Lower lobe of right lung (tissue), 2 donors: ENCODE measurements around the gene SLC34A1. TPM values are rescaled to one million over a fixed set of nuclear protein-coding genes. Genes with fewer than 3 reads are reported as not detected.
A peak's percentile ranks its signal among the peaks of the same experiment; 100 is the strongest.

Source experiments
- ATAC-seq, 2 donors: fragments of 200-7000 bp; cut with Tn5 transposase; one replicate each; pipeline ENCODE4 v1.9.1; 2020 to 2022; ENCODE audit warnings: mild to moderate bottlenecking in 2 of 2, moderate library complexity in 2 of 2
- DNase-seq: peaks from one replicate; pipeline ENCODE4 v3.0.0-alpha.2; 2020
- H3K27ac ChIP-seq: fragments of 200-600 bp; one replicate; pipeline ENCODE4 v1.8.0; 2022
- H3K27me3 ChIP-seq: fragments of 200-600 bp; one replicate; pipeline ENCODE4 v1.8.0; 2022; ENCODE audit warnings: low read depth
- H3K36me3 ChIP-seq: fragments of 200-600 bp; one replicate; pipeline ENCODE4 v1.8.0; 2022; ENCODE audit warnings: mild to moderate bottlenecking
- H3K4me1 ChIP-seq: fragments of 200-600 bp; one replicate; pipeline ENCODE4 v1.8.0; 2022
- H3K4me3 ChIP-seq: fragments of 200-600 bp; one replicate; pipeline ENCODE4 v1.8.0; 2022; ENCODE audit warnings: mild to moderate bottlenecking
- H3K9me3 ChIP-seq: fragments of 200-600 bp; one replicate; pipeline ENCODE4 v1.8.0; 2022
- intact Hi-C: fragments of 100-400 bp; cut with DNase I; formaldehyde crosslinking; loops from one replicate; pipeline ENCODE4 v1.11.0; 2022
- total RNA-seq: library from RNA; stranded (reverse); fragmentation: NEBNext Ultra II Directional; extraction: Animal tissue kit (Norgen Biotek cat#: 25700); gene quantifications from one replicate; pipeline ENCODE4 v1.2.1, GENCODE V29; 2021
- TF ChIP-seq, protein P1 (sequence below): fragments of 200-600 bp; IDR thresholded peaks from one replicate; pipeline ENCODE4 v1.8.0; 2022; ENCODE audit warnings: antibody characterized with exemption, mild to moderate bottlenecking
- donor health status: DM: no; HTN: yes; CAD: no; lungs with severe emphysema.

The SLC34A1 gene
- total RNA-seq, 1 donor from 2014 or later, result not detected

DNA sequence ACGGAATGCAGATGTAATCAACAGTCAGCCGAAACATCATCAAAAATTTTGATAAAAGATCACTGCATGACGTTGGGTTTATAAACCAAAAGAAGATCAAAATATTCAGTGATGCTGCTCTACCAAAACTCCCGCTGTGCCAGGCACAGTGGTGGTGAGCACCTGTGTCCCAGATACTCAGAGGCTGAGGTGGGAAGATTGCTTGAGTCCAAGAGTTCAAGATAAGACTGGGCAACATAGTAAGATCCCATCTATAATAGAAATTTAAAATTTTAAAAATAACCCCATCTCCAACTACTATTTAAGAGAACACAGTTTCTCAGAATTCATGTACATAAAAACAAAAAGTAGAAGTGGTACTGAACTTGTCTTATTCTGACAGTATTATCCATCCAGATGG lies 36.5 kb upstream of the SLC34A1 start:
- Histone ChIP-seq H3K36me3 (peaks cover 62% of the 10 kb centered on the region), H3K4me1 (peaks cover 43% of the 10 kb centered on the region), H3K27ac (no peak overlapping the region), H3K27me3 (no peaks in the 10 kb centered on the region), H3K4me3 (no peak overlapping the region), H3K9me3 (no peaks in the 10 kb centered on the region)
- TF ChIP-seq, protein P1, sequence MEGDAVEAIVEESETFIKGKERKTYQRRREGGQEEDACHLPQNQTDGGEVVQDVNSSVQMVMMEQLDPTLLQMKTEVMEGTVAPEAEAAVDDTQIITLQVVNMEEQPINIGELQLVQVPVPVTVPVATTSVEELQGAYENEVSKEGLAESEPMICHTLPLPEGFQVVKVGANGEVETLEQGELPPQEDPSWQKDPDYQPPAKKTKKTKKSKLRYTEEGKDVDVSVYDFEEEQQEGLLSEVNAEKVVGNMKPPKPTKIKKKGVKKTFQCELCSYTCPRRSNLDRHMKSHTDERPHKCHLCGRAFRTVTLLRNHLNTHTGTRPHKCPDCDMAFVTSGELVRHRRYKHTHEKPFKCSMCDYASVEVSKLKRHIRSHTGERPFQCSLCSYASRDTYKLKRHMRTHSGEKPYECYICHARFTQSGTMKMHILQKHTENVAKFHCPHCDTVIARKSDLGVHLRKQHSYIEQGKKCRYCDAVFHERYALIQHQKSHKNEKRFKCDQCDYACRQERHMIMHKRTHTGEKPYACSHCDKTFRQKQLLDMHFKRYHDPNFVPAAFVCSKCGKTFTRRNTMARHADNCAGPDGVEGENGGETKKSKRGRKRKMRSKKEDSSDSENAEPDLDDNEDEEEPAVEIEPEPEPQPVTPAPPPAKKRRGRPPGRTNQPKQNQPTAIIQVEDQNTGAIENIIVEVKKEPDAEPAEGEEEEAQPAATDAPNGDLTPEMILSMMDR, result no peak
- intact Hi-C loops, result no loop called here
- ATAC-seq (no peak), DNase-seq (peak; percentile 4)

GRCh38 chr5:177349362-177349647 lies 34.9 kb upstream of the SLC34A1 start:
- H3K27ac ChIP-seq, result no peak overlapping the region
- peaks cover 47% of the 10 kb centered on the region for H3K36me3 ChIP-seq
- no peak overlapping the region for H3K4me3 ChIP-seq
- intact Hi-C loops, result no loop called here
- no peaks in the 10 kb centered on the region for H3K27me3 ChIP-seq
- H3K9me3 ChIP-seq, result no peaks in the 10 kb centered on the region
- H3K4me1 ChIP-seq, result peaks cover 43% of the 10 kb centered on the region
- no peak for ATAC-seq
- DNase-seq, result no peak
- TF ChIP-seq, protein P1, result no peak

- Histone ChIP-seq H3K4me3 (peak overlapping the region; percentile 88), H3K27me3 (no peaks in the 10 kb centered on the region), H3K4me1 (peaks cover 43% of the 10 kb centered on the region), H3K27ac (no peak overlapping the region), H3K36me3 (peaks cover 42% of the 10 kb centered on the region), H3K9me3 (no peaks in the 10 kb centered on the region)
- ATAC-seq (no peak), DNase-seq (no peak)
- intact Hi-C loops, result no loop called here
- TF ChIP-seq, protein P1, result no peak
These were observed 34.5 kb upstream of the SLC34A1 start for GRCh38 chr5:177349762-177350161.

- TF ChIP-seq, protein P1, result no peak
- Histone ChIP-seq H3K27ac (peak overlapping the region; percentile 92), H3K27me3 (no peaks in the 10 kb centered on the region), H3K36me3 (peaks cover 34% of the 10 kb centered on the region), H3K4me1 (peaks cover 43% of the 10 kb centered on the region), H3K9me3 (no peaks in the 10 kb centered on the region), H3K4me3 (peak overlapping the region; percentile 88)
- no peak for ATAC-seq
- intact Hi-C loops, result no loop called here
- DNase-seq, result peak; percentile 44
These were observed 33.4 kb upstream of the SLC34A1 start for GRCh38 chr5:177350776-177351391.

GRCh38 chr5:177351392-177352329 lies 32.6 kb upstream of the SLC34A1 start, which contains the start of gene LMAN2:
TSS of gene LMAN2 (minus strand) at chr5:177351668. CDS start at chr5:177351647, 21 bp downstream.
- peak within 1 kb of the TSS; percentile 88 for H3K4me3 ChIP-seq
- peaks cover 29% of the 10 kb centered on the region for H3K36me3 ChIP-seq
- TF ChIP-seq, protein P1, result no peak
- peaks cover 41% of the 10 kb centered on the region for H3K4me1 ChIP-seq
- intact Hi-C loops, result no loop called here
- no peaks in the 10 kb centered on the region for H3K9me3 ChIP-seq
- DNase-seq, result peak; percentile 94
- H3K27me3 ChIP-seq, result no peaks in the 10 kb centered on the region
- peak; percentile 97 to 99 for ATAC-seq
- H3K27ac ChIP-seq, result peak within 1 kb of the TSS; percentile 92
